H9 (cell line): ENCODE measurements around the gene SPP1. TPM values are rescaled to one million over a fixed set of nuclear protein-coding genes. Genes with fewer than 3 reads are reported as not detected.

Experiments
- DNase-seq: peaks from one replicate; pipeline ENCODE4 v3.0.0-alpha.2; 2017
- H2AFZ ChIP-seq: one replicate; pipeline ENCODE4 v1.6.1; 2013; ENCODE audit warnings: mild to moderate bottlenecking, low read length, control low read depth, moderate library complexity
- H2AK5ac ChIP-seq: 2 replicates; pipeline ENCODE4 v1.6.1; 2013; ENCODE audit warnings: low read length, control low read depth, mixed read lengths; ENCODE audit not compliant: insufficient read length
- H2BK120ac ChIP-seq: one replicate; pipeline ENCODE4 v1.6.1; 2013; ENCODE audit warnings: low read depth, mild to moderate bottlenecking, low read length, control low read depth, inconsistent platforms; ENCODE audit not compliant: poor library complexity, severe bottlenecking
- H2BK12ac ChIP-seq: 2 replicates; pipeline ENCODE4 v1.6.1; 2013; ENCODE audit warnings: low read length, control low read depth, mixed read lengths, low read depth; ENCODE audit not compliant: insufficient read length
- H2BK15ac ChIP-seq: 2 replicates; pipeline ENCODE4 v1.6.1; 2013; ENCODE audit warnings: low read depth, low read length, control low read depth
- H2BK20ac ChIP-seq: one replicate; pipeline ENCODE4 v1.6.1; 2013; ENCODE audit warnings: low read depth, mild to moderate bottlenecking, low read length, control low read depth, inconsistent platforms; ENCODE audit not compliant: poor library complexity, severe bottlenecking
- H2BK5ac ChIP-seq: 2 replicates; pipeline ENCODE4 v1.6.1; 2013; ENCODE audit warnings: low read length, control low read depth, mixed read lengths; ENCODE audit not compliant: insufficient read length
- H3K14ac ChIP-seq: 2 replicates; pipeline ENCODE4 v1.6.1; 2013; ENCODE audit warnings: low read length, control low read depth; ENCODE audit not compliant: insufficient read depth
- H3K18ac ChIP-seq: 2 replicates; pipeline ENCODE4 v1.6.1; 2013; ENCODE audit warnings: low read depth, mild to moderate bottlenecking, mixed read lengths, low read length, control low read depth; ENCODE audit not compliant: insufficient read length
- H3K23ac ChIP-seq: 2 replicates; pipeline ENCODE4 v1.6.1; 2013; ENCODE audit warnings: low read length, control low read depth, mixed read lengths, low read depth; ENCODE audit not compliant: insufficient read length
- H3K23me2 ChIP-seq: 2 replicates; pipeline ENCODE4 v1.6.1; 2013; ENCODE audit warnings: low read depth, mild to moderate bottlenecking, mixed read lengths, low read length, control low read depth; ENCODE audit not compliant: insufficient read length, poor library complexity, severe bottlenecking
- H3K27ac ChIP-seq: 2 replicates; pipeline ENCODE4 v1.5.1; 2013; ENCODE audit warnings: low read length, control low read depth, mixed read lengths, low read depth; ENCODE audit not compliant: insufficient read length
- H3K27me3 ChIP-seq: 2 replicates; pipeline ENCODE4 v1.6.1; 2013; ENCODE audit warnings: low read length, control low read depth, inconsistent platforms; ENCODE audit not compliant: insufficient read depth
- H3K4ac ChIP-seq: 2 replicates; pipeline ENCODE4 v1.6.1; 2013; ENCODE audit warnings: low read depth, mild to moderate bottlenecking, control low read depth, inconsistent platforms, low read length, moderate library complexity
- H3K4me1 ChIP-seq: 2 replicates; pipeline ENCODE4 v1.6.1; 2013; ENCODE audit warnings: low read length, control low read depth, inconsistent platforms; ENCODE audit not compliant: insufficient read depth
- H3K4me2 ChIP-seq: 2 replicates; pipeline ENCODE4 v1.6.1; 2013; ENCODE audit warnings: low read length, control low read depth, mixed read lengths; ENCODE audit not compliant: insufficient read length, insufficient read depth
- H3K56ac ChIP-seq: 2 replicates; pipeline ENCODE4 v1.6.1; 2013; ENCODE audit warnings: low read depth, mild to moderate bottlenecking, mixed read lengths, low read length, control low read depth; ENCODE audit not compliant: insufficient read length
- H3K79me1 ChIP-seq: 2 replicates; pipeline ENCODE4 v1.6.1; 2013; ENCODE audit warnings: low read depth, mild to moderate bottlenecking, moderate library complexity, low read length, control low read depth, inconsistent platforms; ENCODE audit not compliant: insufficient read depth, poor library complexity, severe bottlenecking
- H3K79me2 ChIP-seq: 2 replicates; pipeline ENCODE4 v1.6.1; 2013; ENCODE audit warnings: low read length, control low read depth, inconsistent platforms; ENCODE audit not compliant: insufficient read depth
- H3K9ac ChIP-seq: 2 replicates; pipeline ENCODE4 v1.6.1; 2013; ENCODE audit warnings: low read length, control low read depth, mixed read lengths; ENCODE audit not compliant: insufficient read length; ENCODE audit errors: extremely low read depth
- H3K9me3 ChIP-seq: one replicate; pipeline ENCODE4 v1.6.1; 2013; ENCODE audit warnings: low read depth, low read length, inconsistent platforms; ENCODE audit not compliant: control insufficient read depth
- H3T11ph ChIP-seq: one replicate; pipeline ENCODE4 v1.6.1; 2013; ENCODE audit warnings: mild to moderate bottlenecking, low read length, control low read depth, inconsistent platforms
- H4K20me1 ChIP-seq: one replicate; pipeline ENCODE4 v1.6.1; 2013; ENCODE audit not compliant: control insufficient read depth, insufficient read length, insufficient read depth
- H4K5ac ChIP-seq: 2 replicates; pipeline ENCODE4 v1.6.1; 2013; ENCODE audit warnings: low read depth, mild to moderate bottlenecking, mixed read lengths, low read length, control low read depth; ENCODE audit not compliant: insufficient read length
- H4K8ac ChIP-seq: replicated peaks from 2 replicates; pipeline ENCODE4 v1.6.1; 2013; ENCODE audit warnings: low read length, control low read depth, mixed read lengths, low read depth; ENCODE audit not compliant: insufficient read length
- H4K91ac ChIP-seq: 2 replicates; pipeline ENCODE4 v1.6.1; 2013; ENCODE audit warnings: low read depth, mild to moderate bottlenecking, moderate library complexity, mixed read lengths, low read length, control low read depth; ENCODE audit not compliant: insufficient read length
- H3K27ac Mint-ChIP-seq, 3 experiments: 2 replicates in 2 of 3; 3 replicates in 1 of 3; pipeline ENCODE4 v1.8.0; 2020 to 2021; ENCODE audit warnings: mixed read lengths in 3 of 3, mild to moderate bottlenecking in 1 of 3, moderate library complexity in 1 of 3
- H3K27me3 Mint-ChIP-seq: 2 replicates; pipeline ENCODE4 v1.8.0; 2021; ENCODE audit warnings: low read depth, mild to moderate bottlenecking, moderate library complexity, mixed read lengths
- H3K36me3 Mint-ChIP-seq, 3 experiments: 2 replicates in 2 of 3; 3 replicates in 1 of 3; pipeline ENCODE4 v1.8.0; 2020 to 2021; ENCODE audit warnings: low read depth in 3 of 3, mixed read lengths in 3 of 3; ENCODE audit not compliant: insufficient read depth in 1 of 3
- H3K4me1 Mint-ChIP-seq, 2 experiments: 2 replicates each; pipeline ENCODE4 v1.8.0; 2020; ENCODE audit warnings: mixed read lengths in 2 of 2
- H3K4me3 Mint-ChIP-seq, 2 experiments: 2 replicates in 1 of 2; 3 replicates in 1 of 2; pipeline ENCODE4 v1.8.0; 2020 to 2021; ENCODE audit warnings: mild to moderate bottlenecking in 2 of 2, mixed read lengths in 2 of 2, moderate library complexity in 1 of 2
- H3K9me3 Mint-ChIP-seq, 2 experiments: 2 replicates in 1 of 2; 3 replicates in 1 of 2; pipeline ENCODE4 v1.8.0; 2020; ENCODE audit warnings: mild to moderate bottlenecking in 2 of 2, mixed read lengths in 2 of 2, moderate library complexity in 1 of 2
- CTCF ChIP-seq: fragments of 200-600 bp; sonication (generic); conservative IDR thresholded peaks from 3 replicates; pipeline ENCODE4 v1.8.0; 2021; ENCODE audit warnings: antibody characterized with exemption, mild to moderate bottlenecking
- WGBS: extraction: QIAGEN DNeasy Blood & Tissue Kit; methylation state at CpG from one replicate; pipeline ENCODE4 v1.1.7; 2013; ENCODE audit warnings: missing lambda C conversion rate, low lambda C conversion rate, mixed read lengths; ENCODE audit not compliant: insufficient read length; ENCODE audit errors: extremely low coverage; 5-methylcytosine and 5-hydroxymethylcytosine counted together
- total RNA-seq: library from RNA; stranded (reverse); gene quantifications from 2 replicates; pipeline ENCODE4 v1.2.1, GENCODE V29; 2021

The SPP1 gene
- total RNA-seq, 1 experiment from 2014 or later: 13.2 TPM

GRCh38 chr4:88015659-88016295 is 40.3 kb downstream of the SPP1 start:
- no peak overlapping the region for H2BK20ac ChIP-seq
- H3K27ac ChIP-seq: no peak overlapping the region
- no peak overlapping the region for H3K18ac ChIP-seq
- H3K23me2 ChIP-seq: no peaks in the 10 kb centered on the region
- no peak overlapping the region for H3T11ph ChIP-seq
- no peak for TF ChIP-seq CTCF
- Mint-ChIP-seq H3K4me1 (peaks cover 41 to 49% of the 10 kb centered on the region in 2 experiments), H3K4me3 (no peak overlapping the region), H3K36me3 (peaks cover 5 to 21% (median 17%) of the 10 kb centered on the region in 3 experiments; a peak in 6 of 7 replicates), H3K27ac (no peak overlapping the region; a peak in 1 of 7 replicates), H3K9me3 (no peaks in the 10 kb centered on the region), H3K27me3 (no peaks in the 10 kb centered on the region)
- no CpG with 5 or more reads among the region's 10 CpGs for WGBS
- no peak overlapping the region for H2AK5ac ChIP-seq
- no peaks in the 10 kb centered on the region for H4K20me1 ChIP-seq
- H2BK5ac ChIP-seq: no peak overlapping the region
- H3K27me3 ChIP-seq: no peaks in the 10 kb centered on the region
- H2BK120ac ChIP-seq: no peak overlapping the region
- peaks cover 4% of the 10 kb centered on the region; the same call in 1 of the 2 replicates for H3K4me1 ChIP-seq
- H3K79me2 ChIP-seq: peaks cover 28% of the 10 kb centered on the region; the same call in 1 of the 2 replicates
- H2AFZ ChIP-seq: no peak overlapping the region
- no peak overlapping the region for H3K4me2 ChIP-seq
- H3K9me3 ChIP-seq: no peaks in the 10 kb centered on the region
- no peak overlapping the region for H2BK12ac ChIP-seq
- no peak overlapping the region for H4K5ac ChIP-seq
- H3K14ac ChIP-seq: no peak overlapping the region
- no peak overlapping the region for H3K56ac ChIP-seq
- peaks cover 10% of the 10 kb centered on the region for H3K79me1 ChIP-seq
- no peak overlapping the region for H3K23ac ChIP-seq
- no peak overlapping the region for H4K8ac ChIP-seq
- H3K4ac ChIP-seq: no peak overlapping the region
- DNase-seq: no peak
- no peak overlapping the region for H4K91ac ChIP-seq
- no peak overlapping the region for H3K9ac ChIP-seq
- H2BK15ac ChIP-seq: no peak overlapping the region
